GM18868 (cell line): ENCODE measurements around the gene BEST3.

ENCODE experiments used
- ATAC-seq: cut with Tn5 transposase; IDR thresholded peaks from one replicate; pipeline ENCODE4 v1.9.1; 2021; ENCODE audit warnings: mild to moderate bottlenecking, moderate library complexity; ENCODE audit not compliant: unreplicated experiment

BEST3 gene

GRCh38 chr12:69698769-69699540 lies at the start of gene BEST3:
TSS of gene BEST3 (minus strand) at chr12:69699303. CDS start at chr12:69697798, 1,505 bp downstream.
- ATAC-seq: no peak

GRCh38 chr12:69744109-69744508 lies 45.0 kb upstream of the BEST3 start:
- ATAC-seq: no peak

- peak; percentile 42 for ATAC-seq
These were observed 40.4 kb upstream of the BEST3 start for GRCh38 chr12:69739287-69740191.

GRCh38 chr12:69738351-69739286 lies 39.5 kb upstream of the BEST3 start, which contains the start of gene RAB3IP:
TSS of gene RAB3IP (plus strand) at chr12:69738860. CDS start at chr12:69755409, 16,549 bp downstream.
- ATAC-seq: peak; percentile 77

- ATAC-seq: no peak
These were observed 34.5 kb upstream of the BEST3 start for GRCh38 chr12:69733638-69734037.

GRCh38 chr12:69732088-69732487 lies 33.0 kb upstream of the BEST3 start:
- ATAC-seq: no peak

GRCh38 chr12:69726922-69727321 lies 27.8 kb upstream of the BEST3 start:
- ATAC-seq: no peak

GRCh38 chr12:69720750-69721149 lies 21.6 kb upstream of the BEST3 start:
- ATAC-seq: no peak

GRCh38 chr12:69719336-69720316 lies 20.5 kb upstream of the BEST3 start:
- ATAC-seq: no peak

- ATAC-seq: no peak
These were observed 15.4 kb upstream of the BEST3 start for GRCh38 chr12:69714542-69714941.

- ATAC-seq: no peak
These were observed 13.7 kb upstream of the BEST3 start for GRCh38 chr12:69712826-69713225.

- no peak for ATAC-seq
These were observed 9.5 kb upstream of the BEST3 start for GRCh38 chr12:69708649-69709048.

- ATAC-seq: no peak
These were observed 5.3 kb upstream of the BEST3 start for GRCh38 chr12:69704357-69704756.

- no peak for ATAC-seq
These were observed 4.1 kb upstream of the BEST3 start for GRCh38 chr12:69703146-69703642.

- ATAC-seq: no peak
These were observed 2.7 kb upstream of the BEST3 start for GRCh38 chr12:69701826-69702225.

GRCh38 chr12:69698054-69698453 lies 1.0 kb downstream of the BEST3 start:
- no peak for ATAC-seq

- ATAC-seq: no peak
These were observed 5.0 kb downstream of the BEST3 start for GRCh38 chr12:69694123-69694522.

- no peak for ATAC-seq
These were observed 9.5 kb downstream of the BEST3 start for GRCh38 chr12:69689638-69690037.
